Lower lobe of right lung (tissue), 2 donors: ENCODE results near the gene USP5. TPM values are rescaled to one million over a fixed set of nuclear protein-coding genes. Genes with fewer than 3 reads are reported as not detected.

ENCODE experiments used
- ATAC-seq, 2 donors: fragments of 200-7000 bp; cut with Tn5 transposase; one replicate each; pipeline ENCODE4 v1.9.1; 2020 to 2022; ENCODE audit warnings: mild to moderate bottlenecking in 2 of 2, moderate library complexity in 2 of 2
- DNase-seq: peaks from one replicate; pipeline ENCODE4 v3.0.0-alpha.2; 2020
- H3K27ac ChIP-seq: fragments of 200-600 bp; one replicate; pipeline ENCODE4 v1.8.0; 2022
- H3K27me3 ChIP-seq: fragments of 200-600 bp; one replicate; pipeline ENCODE4 v1.8.0; 2022; ENCODE audit warnings: low read depth
- H3K36me3 ChIP-seq: fragments of 200-600 bp; one replicate; pipeline ENCODE4 v1.8.0; 2022; ENCODE audit warnings: mild to moderate bottlenecking
- H3K4me1 ChIP-seq: fragments of 200-600 bp; one replicate; pipeline ENCODE4 v1.8.0; 2022
- H3K4me3 ChIP-seq: fragments of 200-600 bp; one replicate; pipeline ENCODE4 v1.8.0; 2022; ENCODE audit warnings: mild to moderate bottlenecking
- H3K9me3 ChIP-seq: fragments of 200-600 bp; one replicate; pipeline ENCODE4 v1.8.0; 2022
- intact Hi-C: fragments of 100-400 bp; cut with DNase I; formaldehyde crosslinking; loops from one replicate; pipeline ENCODE4 v1.11.0; 2022
- total RNA-seq: library from RNA; stranded (reverse); fragmentation: NEBNext Ultra II Directional; extraction: Animal tissue kit (Norgen Biotek cat#: 25700); gene quantifications from one replicate; pipeline ENCODE4 v1.2.1, GENCODE V29; 2021
- TF ChIP-seq, protein P1 (sequence below): fragments of 200-600 bp; IDR thresholded peaks from one replicate; pipeline ENCODE4 v1.8.0; 2022; ENCODE audit warnings: antibody characterized with exemption, mild to moderate bottlenecking
- donor health status: DM: no; HTN: yes; CAD: no; lungs with severe emphysema.

Gene USP5
- total RNA-seq, 1 donor from 2014 or later = 58.6 TPM

DNA sequence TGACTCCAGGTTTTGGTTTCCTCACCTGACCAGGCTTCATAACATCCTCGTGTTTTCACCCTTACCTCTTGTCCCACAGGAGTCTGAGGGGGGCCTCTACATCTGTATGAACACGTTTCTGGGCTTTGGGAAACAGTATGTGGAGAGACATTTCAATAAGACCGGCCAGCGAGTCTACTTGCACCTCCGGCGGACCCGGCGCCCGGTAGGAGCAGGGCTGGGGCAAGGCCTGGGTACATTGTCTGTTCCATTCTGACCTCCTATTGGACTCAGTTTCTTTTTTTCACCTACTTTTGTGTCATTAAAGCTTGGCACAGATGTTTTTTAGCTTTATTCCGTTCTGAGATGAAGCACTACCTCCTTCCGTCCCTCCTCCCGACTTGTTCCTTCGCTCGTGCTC is 3.4 kb downstream of the USP5 start:
- Histone ChIP-seq H3K27ac (no peak overlapping the region), H3K4me1 (peaks cover 12% of the 10 kb centered on the region), H3K27me3 (no peaks in the 10 kb centered on the region), H3K4me3 (no peak overlapping the region), H3K9me3 (no peaks in the 10 kb centered on the region), H3K36me3 (peaks cover 53% of the 10 kb centered on the region)
- TF ChIP-seq, protein P1, sequence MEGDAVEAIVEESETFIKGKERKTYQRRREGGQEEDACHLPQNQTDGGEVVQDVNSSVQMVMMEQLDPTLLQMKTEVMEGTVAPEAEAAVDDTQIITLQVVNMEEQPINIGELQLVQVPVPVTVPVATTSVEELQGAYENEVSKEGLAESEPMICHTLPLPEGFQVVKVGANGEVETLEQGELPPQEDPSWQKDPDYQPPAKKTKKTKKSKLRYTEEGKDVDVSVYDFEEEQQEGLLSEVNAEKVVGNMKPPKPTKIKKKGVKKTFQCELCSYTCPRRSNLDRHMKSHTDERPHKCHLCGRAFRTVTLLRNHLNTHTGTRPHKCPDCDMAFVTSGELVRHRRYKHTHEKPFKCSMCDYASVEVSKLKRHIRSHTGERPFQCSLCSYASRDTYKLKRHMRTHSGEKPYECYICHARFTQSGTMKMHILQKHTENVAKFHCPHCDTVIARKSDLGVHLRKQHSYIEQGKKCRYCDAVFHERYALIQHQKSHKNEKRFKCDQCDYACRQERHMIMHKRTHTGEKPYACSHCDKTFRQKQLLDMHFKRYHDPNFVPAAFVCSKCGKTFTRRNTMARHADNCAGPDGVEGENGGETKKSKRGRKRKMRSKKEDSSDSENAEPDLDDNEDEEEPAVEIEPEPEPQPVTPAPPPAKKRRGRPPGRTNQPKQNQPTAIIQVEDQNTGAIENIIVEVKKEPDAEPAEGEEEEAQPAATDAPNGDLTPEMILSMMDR = no peak
- ATAC-seq = no peak
- no peak for DNase-seq
- intact Hi-C loops = no loop called here

DNA sequence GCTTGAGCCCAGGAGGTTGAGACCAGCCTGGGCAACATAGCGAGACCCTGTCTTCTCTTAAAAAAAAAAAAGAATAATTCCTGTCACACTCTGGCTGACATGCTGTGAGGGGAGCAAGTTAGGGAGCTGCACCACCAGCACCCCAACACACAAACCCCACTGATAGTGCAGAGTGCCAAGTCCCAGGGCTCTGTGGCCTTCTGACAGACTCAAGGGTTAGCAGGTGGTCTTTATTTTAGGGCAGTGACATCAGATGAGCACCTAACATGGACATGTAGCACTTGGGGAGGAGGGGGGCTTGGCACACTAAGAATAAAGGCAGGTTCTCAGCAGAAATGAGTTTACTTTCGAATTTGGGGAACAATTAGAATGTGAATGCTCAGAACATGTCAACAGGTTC is 6.8 kb downstream of the USP5 start:
- H3K4me3 ChIP-seq = no peak overlapping the region
- H3K27me3 ChIP-seq = no peaks in the 10 kb centered on the region
- H3K4me1 ChIP-seq = no peaks in the 10 kb centered on the region
- DNase-seq (no peak), ATAC-seq (no peak)
- intact Hi-C loops = no loop called here
- no peak overlapping the region for H3K27ac ChIP-seq
- H3K36me3 ChIP-seq = peaks cover 88% of the 10 kb centered on the region
- H3K9me3 ChIP-seq = no peaks in the 10 kb centered on the region
- TF ChIP-seq, protein P1 = no peak

DNA sequence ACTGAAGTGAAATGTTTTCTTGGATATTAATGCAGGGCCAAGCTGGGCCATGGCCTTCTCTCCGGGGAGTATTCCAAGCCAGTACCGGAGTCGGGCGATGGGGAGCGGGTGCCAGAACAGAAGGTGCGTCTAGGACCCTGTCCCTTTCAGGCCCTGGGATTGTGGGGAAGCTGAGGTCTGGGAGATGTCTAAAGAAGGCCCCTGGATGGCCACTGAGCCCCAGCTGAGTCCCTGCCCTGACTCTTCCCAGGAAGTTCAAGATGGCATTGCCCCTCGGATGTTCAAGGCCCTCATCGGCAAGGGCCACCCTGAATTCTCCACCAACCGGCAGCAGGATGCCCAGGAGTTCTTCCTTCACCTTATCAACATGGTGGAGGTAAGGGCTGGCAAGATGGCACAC is 8.2 kb downstream of the USP5 start:
- intact Hi-C loops = no loop called here
- H3K27ac ChIP-seq = no peak overlapping the region
- no peak overlapping the region for H3K4me3 ChIP-seq
- TF ChIP-seq, protein P1 = no peak
- no peaks in the 10 kb centered on the region for H3K4me1 ChIP-seq
- no peaks in the 10 kb centered on the region for H3K9me3 ChIP-seq
- no peaks in the 10 kb centered on the region for H3K27me3 ChIP-seq
- DNase-seq = no peak
- H3K36me3 ChIP-seq = peaks cover 100% of the 10 kb centered on the region
- no peak for ATAC-seq

DNA sequence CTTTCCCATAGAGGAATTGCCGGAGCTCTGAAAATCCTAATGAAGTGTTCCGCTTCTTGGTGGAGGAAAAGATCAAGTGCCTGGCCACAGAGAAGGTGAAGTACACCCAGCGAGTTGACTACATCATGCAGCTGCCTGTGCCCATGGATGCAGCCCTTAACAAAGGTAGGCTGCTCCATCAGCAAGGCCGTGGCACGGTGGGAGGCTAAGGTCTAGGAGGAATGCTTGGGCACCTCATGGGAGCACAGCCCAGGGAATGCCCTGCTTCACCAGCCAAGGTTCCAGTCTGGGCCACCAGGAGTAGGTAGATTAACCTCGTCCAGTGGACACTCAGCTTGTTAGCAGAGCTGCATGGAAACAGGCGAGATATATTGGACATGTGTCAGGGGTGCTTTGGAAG is 9.0 kb downstream of the USP5 start:
- H3K4me3 ChIP-seq = no peak overlapping the region
- no peaks in the 10 kb centered on the region for H3K27me3 ChIP-seq
- intact Hi-C loops = no loop called here
- no peak overlapping the region for H3K27ac ChIP-seq
- H3K4me1 ChIP-seq = no peaks in the 10 kb centered on the region
- DNase-seq = no peak
- TF ChIP-seq, protein P1 = no peak
- no peak for ATAC-seq
- peaks cover 99% of the 10 kb centered on the region for H3K36me3 ChIP-seq
- no peaks in the 10 kb centered on the region for H3K9me3 ChIP-seq

DNA sequence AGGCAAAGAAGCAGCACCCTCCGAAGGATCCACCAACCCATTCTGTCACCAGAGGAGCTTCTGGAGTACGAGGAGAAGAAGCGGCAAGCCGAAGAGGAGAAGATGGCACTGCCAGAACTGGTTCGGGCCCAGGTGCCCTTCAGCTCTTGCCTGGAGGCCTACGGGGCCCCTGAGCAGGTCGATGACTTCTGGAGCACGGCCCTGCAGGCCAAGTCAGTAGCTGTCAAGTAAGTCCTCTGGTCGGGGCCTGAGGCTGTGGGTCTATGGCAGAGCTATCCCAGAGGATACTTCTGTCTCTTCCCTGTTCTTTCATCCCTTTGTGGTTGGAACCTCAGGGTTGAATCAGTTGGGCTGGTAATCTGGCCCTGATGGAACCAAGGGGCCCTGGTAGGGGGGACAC is 9.4 kb downstream of the USP5 start:
- no peak for DNase-seq
- Histone ChIP-seq H3K4me3 (no peak overlapping the region), H3K27ac (no peak overlapping the region), H3K4me1 (no peaks in the 10 kb centered on the region), H3K36me3 (peaks cover 96% of the 10 kb centered on the region), H3K27me3 (no peaks in the 10 kb centered on the region), H3K9me3 (no peaks in the 10 kb centered on the region)
- intact Hi-C loops = no loop called here
- TF ChIP-seq, protein P1 = no peak
- no peak for ATAC-seq

DNA sequence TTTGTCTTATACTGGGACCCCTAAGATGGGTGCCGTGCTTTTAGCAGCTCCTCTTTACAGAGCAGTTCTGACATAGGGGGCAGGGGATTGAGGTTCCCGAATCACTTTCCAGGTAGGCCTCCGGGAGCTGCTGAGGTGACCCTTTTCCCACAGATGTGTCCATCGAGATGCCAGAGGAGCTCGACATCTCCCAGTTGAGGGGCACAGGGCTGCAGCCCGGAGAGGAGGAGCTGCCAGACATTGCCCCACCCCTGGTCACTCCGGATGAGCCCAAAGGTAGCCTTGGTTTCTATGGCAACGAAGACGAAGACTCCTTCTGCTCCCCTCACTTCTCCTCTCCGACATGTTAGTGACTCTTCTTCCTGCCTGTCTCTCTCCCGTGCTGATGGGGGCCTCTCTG is 11.1 kb downstream of the USP5 start:
- intact Hi-C loops = no loop called here

More for the DNA sequence above, 11.1 kb downstream of the USP5 start:
- peaks cover 80% of the 10 kb centered on the region for H3K36me3 ChIP-seq
- DNase-seq (no peak), ATAC-seq (no peak)
- peaks cover 5% of the 10 kb centered on the region for H3K4me1 ChIP-seq
- H3K27ac ChIP-seq = no peak overlapping the region
- TF ChIP-seq, protein P1 = no peak
- H3K4me3 ChIP-seq = no peak overlapping the region
- no peaks in the 10 kb centered on the region for H3K27me3 ChIP-seq
- H3K9me3 ChIP-seq = no peaks in the 10 kb centered on the region
